Measurements from ENCODE around the gene P2RY6.
"Not testable (repeated sequence)": the region's sequence is repeated elsewhere in the genome, so short reads cannot be mapped to it uniquely, and the experiment has no call there.

The P2RY6 gene

GRCh38 chr11:73270855-73271477 lies 1.2 kb upstream of the P2RY6 start:
- Histone ChIP-seq H3K9ac (ENCODE audit: low read length in 2 of 2) (no peak overlapping the region), H3K4me1 (ENCODE audit: control insufficient read depth, insufficient read depth, low read length) (no peaks in the 10 kb centered on the region), H3K27me3 (ENCODE audit: control insufficient read depth in 1 of 2, insufficient read depth in 2 of 2, low read length in 2 of 2) (peaks cover 2 to 3% of the 10 kb centered on the region in 2 donors), H3K27ac (ENCODE audit: low read length) (no peak overlapping the region), H3K36me3 (ENCODE audit: control insufficient read depth in 2 of 2, insufficient read depth in 2 of 2, low read length in 2 of 2) (no peaks in the 10 kb centered on the region), H3K9me3 (ENCODE audit: control insufficient read depth in 2 of 2, low read length in 2 of 2) (no peaks in the 10 kb centered on the region), H3K4me3 (ENCODE audit: low read length in 2 of 2) (no peak overlapping the region)

DNA sequence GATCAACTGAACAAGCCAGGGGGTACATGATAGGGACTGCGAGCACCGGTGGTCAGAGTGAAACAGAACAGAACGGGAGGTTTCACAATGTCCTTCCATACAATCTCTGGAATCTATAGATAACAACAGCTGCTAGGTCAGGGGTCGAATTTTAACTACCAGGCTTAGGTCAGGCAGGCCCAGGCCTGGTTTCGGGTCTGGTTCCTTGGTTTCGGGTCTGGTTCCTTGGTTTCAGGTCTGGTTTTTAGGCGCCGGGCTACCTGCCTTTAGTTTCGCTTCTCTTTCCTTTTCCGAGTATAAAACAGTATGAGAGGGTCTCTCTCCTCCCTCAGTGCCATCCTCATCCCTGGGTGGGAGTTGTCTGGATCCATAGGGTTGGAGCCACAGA lies 666 bp upstream of the P2RY6 start:
- not testable (repeated sequence) for H3K27ac ChIP-seq (ENCODE audit: low read length); H3K9me3 ChIP-seq (ENCODE audit: control insufficient read depth in 2 of 2, low read length in 2 of 2); H3K4me1 ChIP-seq (ENCODE audit: control insufficient read depth, insufficient read depth, low read length); H3K27me3 ChIP-seq (ENCODE audit: control insufficient read depth in 1 of 2, insufficient read depth in 2 of 2, low read length in 2 of 2); H3K4me3 ChIP-seq (ENCODE audit: low read length in 2 of 2); H3K9ac ChIP-seq (ENCODE audit: low read length in 2 of 2); H3K36me3 ChIP-seq (ENCODE audit: control insufficient read depth in 2 of 2, insufficient read depth in 2 of 2, low read length in 2 of 2)

DNA sequence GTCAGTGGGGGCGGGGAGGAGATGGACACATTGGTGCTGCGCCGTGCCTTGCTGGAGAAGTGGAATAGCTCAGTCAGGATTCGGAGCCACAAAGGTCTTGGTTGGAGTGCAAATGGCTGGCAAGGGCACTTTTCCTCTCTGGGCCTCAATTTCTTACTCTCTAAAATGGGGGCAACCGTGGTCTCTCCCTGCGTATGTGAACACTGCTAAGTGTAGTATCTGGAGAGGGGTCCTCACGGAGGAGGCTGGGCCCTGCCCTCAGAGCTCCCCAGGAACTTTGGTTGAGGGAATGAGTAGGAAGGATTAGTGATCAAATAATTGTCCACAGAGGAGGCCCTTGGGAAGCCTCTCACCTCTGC lies 521 bp downstream of the P2RY6 start:
- Histone ChIP-seq H3K27me3 (ENCODE audit: control insufficient read depth in 1 of 2, insufficient read depth in 2 of 2, low read length in 2 of 2) (peaks cover 2 to 3% of the 10 kb centered on the region in 2 donors), H3K9me3 (ENCODE audit: control insufficient read depth in 2 of 2, low read length in 2 of 2) (no peaks in the 10 kb centered on the region), H3K9ac (ENCODE audit: low read length in 2 of 2) (no peak overlapping the region), H3K4me3 (ENCODE audit: low read length in 2 of 2) (no peak overlapping the region), H3K36me3 (ENCODE audit: control insufficient read depth in 2 of 2, insufficient read depth in 2 of 2, low read length in 2 of 2) (no peaks in the 10 kb centered on the region), H3K4me1 (ENCODE audit: control insufficient read depth, insufficient read depth, low read length) (no peaks in the 10 kb centered on the region), H3K27ac (ENCODE audit: low read length) (no peak overlapping the region)

DNA sequence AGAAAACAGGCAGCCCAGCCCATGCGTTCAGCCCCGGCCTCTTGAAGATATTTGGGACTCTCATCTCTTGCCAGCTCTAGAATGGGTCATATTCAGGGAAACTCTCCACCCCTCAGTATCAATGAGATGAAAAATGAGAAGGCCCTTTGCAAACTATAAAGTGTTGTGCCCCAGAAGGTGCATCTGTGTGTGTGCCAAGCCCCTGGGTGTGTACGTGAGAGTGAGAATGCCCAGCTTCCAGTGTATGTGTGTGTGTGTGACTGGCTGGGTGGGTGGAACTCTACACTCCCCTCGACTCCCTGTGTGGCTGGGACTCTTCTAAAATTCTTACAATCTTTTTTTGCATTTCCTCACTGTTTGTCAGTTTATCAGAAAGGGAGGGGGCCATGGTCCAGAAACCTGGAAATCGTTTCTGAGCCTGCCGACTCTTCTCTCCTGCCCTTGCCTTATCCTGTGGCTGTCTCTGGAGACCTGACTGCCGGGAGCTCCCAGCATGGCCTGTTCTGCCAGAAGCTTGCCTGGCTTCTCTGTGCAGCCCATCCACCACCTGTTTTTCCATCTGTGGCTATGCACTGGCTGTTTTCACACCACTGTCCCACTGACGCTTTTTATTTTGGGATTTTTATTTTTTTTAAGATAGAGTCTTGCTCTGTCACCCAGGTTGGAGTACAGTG lies 1.2 kb downstream of the P2RY6 start:
- Histone ChIP-seq H3K36me3 (ENCODE audit: control insufficient read depth in 2 of 2, insufficient read depth in 2 of 2, low read length in 2 of 2) (no peaks in the 10 kb centered on the region), H3K9me3 (ENCODE audit: control insufficient read depth in 2 of 2, low read length in 2 of 2) (no peaks in the 10 kb centered on the region), H3K27ac (ENCODE audit: low read length) (no peak overlapping the region), H3K27me3 (ENCODE audit: control insufficient read depth in 1 of 2, insufficient read depth in 2 of 2, low read length in 2 of 2) (peaks cover 0 to 3% of the 10 kb centered on the region in 2 donors), H3K4me1 (ENCODE audit: control insufficient read depth, insufficient read depth, low read length) (no peaks in the 10 kb centered on the region), H3K4me3 (ENCODE audit: low read length in 2 of 2) (no peak overlapping the region), H3K9ac (ENCODE audit: low read length in 2 of 2) (no peak overlapping the region)

DNA sequence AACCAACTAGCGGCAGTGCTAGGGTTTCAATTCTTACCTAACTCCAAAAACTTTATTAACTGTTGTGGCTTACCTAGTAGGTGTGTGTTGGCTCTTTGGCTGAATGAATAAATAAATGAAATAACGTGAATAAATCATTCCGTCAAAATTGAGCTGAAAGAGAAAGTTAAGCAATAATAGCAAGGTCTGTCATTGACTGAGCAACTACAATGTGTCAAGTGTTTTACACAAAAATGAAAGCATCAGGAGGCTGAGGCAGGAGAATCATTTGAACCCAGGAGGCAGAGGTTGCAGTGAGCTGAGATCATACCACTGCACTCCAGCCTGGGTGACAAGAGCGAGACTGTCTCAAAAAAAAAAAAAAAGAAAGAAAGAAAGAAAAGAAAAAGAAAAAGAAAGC lies 2.1 kb downstream of the P2RY6 start:
- H3K4me1 ChIP-seq (ENCODE audit: control insufficient read depth, insufficient read depth, low read length), result not testable (repeated sequence)

GRCh38 chr11:73274722-73275380 lies 2.7 kb downstream of the P2RY6 start:
- Histone ChIP-seq H3K4me1 (ENCODE audit: control insufficient read depth, insufficient read depth, low read length) (no peaks in the 10 kb centered on the region), H3K27me3 (ENCODE audit: control insufficient read depth in 1 of 2, insufficient read depth in 2 of 2, low read length in 2 of 2) (no peaks in the 10 kb centered on the region), H3K36me3 (ENCODE audit: control insufficient read depth in 2 of 2, insufficient read depth in 2 of 2, low read length in 2 of 2) (no peaks in the 10 kb centered on the region), H3K4me3 (ENCODE audit: low read length in 2 of 2) (no peak overlapping the region), H3K9ac (ENCODE audit: low read length in 2 of 2) (no peak overlapping the region), H3K27ac (ENCODE audit: low read length) (no peak overlapping the region), H3K9me3 (ENCODE audit: control insufficient read depth in 2 of 2, low read length in 2 of 2) (no peaks in the 10 kb centered on the region)

More for the DNA sequence above, 2.1 kb downstream of the P2RY6 start:
- not testable (repeated sequence) for H3K4me3 ChIP-seq (ENCODE audit: low read length in 2 of 2); H3K27me3 ChIP-seq (ENCODE audit: control insufficient read depth in 1 of 2, insufficient read depth in 2 of 2, low read length in 2 of 2); H3K36me3 ChIP-seq (ENCODE audit: control insufficient read depth in 2 of 2, insufficient read depth in 2 of 2, low read length in 2 of 2); H3K9ac ChIP-seq (ENCODE audit: low read length in 2 of 2); H3K27ac ChIP-seq (ENCODE audit: low read length); H3K9me3 ChIP-seq (ENCODE audit: control insufficient read depth in 2 of 2, low read length in 2 of 2)

GRCh38 chr11:73275381-73275750 lies 3.2 kb downstream of the P2RY6 start:
- Histone ChIP-seq H3K27ac (ENCODE audit: low read length) (no peak overlapping the region), H3K27me3 (ENCODE audit: control insufficient read depth in 1 of 2, insufficient read depth in 2 of 2, low read length in 2 of 2) (no peaks in the 10 kb centered on the region), H3K9ac (ENCODE audit: low read length in 2 of 2) (no peak overlapping the region), H3K36me3 (ENCODE audit: control insufficient read depth in 2 of 2, insufficient read depth in 2 of 2, low read length in 2 of 2) (no peaks in the 10 kb centered on the region), H3K4me1 (ENCODE audit: control insufficient read depth, insufficient read depth, low read length) (no peaks in the 10 kb centered on the region), H3K9me3 (ENCODE audit: control insufficient read depth in 2 of 2, low read length in 2 of 2) (no peaks in the 10 kb centered on the region), H3K4me3 (ENCODE audit: low read length in 2 of 2) (no peak overlapping the region)

DNA sequence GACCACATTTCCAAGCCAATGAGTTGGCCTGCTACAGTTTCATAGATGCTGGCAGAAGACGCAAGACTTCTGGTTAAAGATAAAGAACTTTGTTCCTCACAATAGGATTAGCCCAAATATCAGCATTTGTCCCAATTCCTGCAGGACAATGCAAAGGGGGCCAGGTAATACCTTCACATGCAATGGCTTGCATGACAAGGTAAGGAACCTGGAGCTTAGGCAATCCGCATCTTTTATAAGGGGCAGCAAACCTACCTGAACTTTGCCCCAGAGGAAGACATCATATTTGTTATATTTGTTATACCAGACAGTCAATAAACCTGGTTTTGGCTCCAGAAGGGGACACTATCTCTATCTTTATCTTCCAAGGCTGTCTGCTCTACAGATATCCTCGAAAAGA lies 5.3 kb downstream of the P2RY6 start:
- H3K36me3 ChIP-seq (ENCODE audit: control insufficient read depth in 2 of 2, insufficient read depth in 2 of 2, low read length in 2 of 2), result no peaks in the 10 kb centered on the region
- no peak overlapping the region for H3K27ac ChIP-seq (ENCODE audit: low read length)
- no peak overlapping the region for H3K4me3 ChIP-seq (ENCODE audit: low read length in 2 of 2)
- H3K9ac ChIP-seq (ENCODE audit: low read length in 2 of 2), result no peak overlapping the region
- H3K4me1 ChIP-seq (ENCODE audit: control insufficient read depth, insufficient read depth, low read length), result no peaks in the 10 kb centered on the region
- H3K9me3 ChIP-seq (ENCODE audit: control insufficient read depth in 2 of 2, low read length in 2 of 2), result no peaks in the 10 kb centered on the region
- H3K27me3 ChIP-seq (ENCODE audit: control insufficient read depth in 1 of 2, insufficient read depth in 2 of 2, low read length in 2 of 2), result no peaks in the 10 kb centered on the region

DNA sequence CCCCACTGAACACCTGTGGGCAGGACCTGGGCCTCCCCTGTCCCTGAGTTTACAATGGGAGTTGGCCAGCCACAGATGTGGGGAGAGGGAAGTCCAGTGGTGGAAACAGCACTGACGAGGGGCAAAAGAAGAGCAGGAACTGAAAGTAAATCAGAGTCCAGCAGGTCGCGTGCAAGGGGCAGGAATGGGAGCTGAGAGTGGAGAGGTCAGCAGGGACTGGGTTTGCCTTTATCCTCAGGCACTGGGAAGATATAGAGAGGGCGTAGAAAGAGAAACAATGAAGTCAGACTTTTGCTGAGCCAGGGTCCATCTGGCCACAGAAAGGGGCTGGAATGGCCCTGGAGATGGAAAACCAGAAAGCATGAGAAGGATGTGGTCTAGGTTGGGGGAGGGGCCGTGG lies 8.5 kb downstream of the P2RY6 start:
- peaks cover 3% of the 10 kb centered on the region for H3K4me1 ChIP-seq (ENCODE audit: control insufficient read depth, insufficient read depth, low read length)
- no peaks in the 10 kb centered on the region for H3K36me3 ChIP-seq (ENCODE audit: control insufficient read depth in 2 of 2, insufficient read depth in 2 of 2, low read length in 2 of 2)
- no peaks in the 10 kb centered on the region for H3K27me3 ChIP-seq (ENCODE audit: control insufficient read depth in 1 of 2, insufficient read depth in 2 of 2, low read length in 2 of 2)
- H3K9me3 ChIP-seq (ENCODE audit: control insufficient read depth in 2 of 2, low read length in 2 of 2), result no peaks in the 10 kb centered on the region
- no peak overlapping the region for H3K27ac ChIP-seq (ENCODE audit: low read length)
- no peak overlapping the region for H3K4me3 ChIP-seq (ENCODE audit: low read length in 2 of 2)
- H3K9ac ChIP-seq (ENCODE audit: low read length in 2 of 2), result no peak overlapping the region

- Histone ChIP-seq H3K4me1 (ENCODE audit: control insufficient read depth, insufficient read depth, low read length) (peaks cover 3% of the 10 kb centered on the region), H3K36me3 (ENCODE audit: control insufficient read depth in 2 of 2, insufficient read depth in 2 of 2, low read length in 2 of 2) (no peaks in the 10 kb centered on the region), H3K9ac (ENCODE audit: low read length in 2 of 2) (no peak overlapping the region), H3K27ac (ENCODE audit: low read length) (no peak overlapping the region), H3K9me3 (ENCODE audit: control insufficient read depth in 2 of 2, low read length in 2 of 2) (no peaks in the 10 kb centered on the region), H3K4me3 (ENCODE audit: low read length in 2 of 2) (no peak overlapping the region), H3K27me3 (ENCODE audit: control insufficient read depth in 1 of 2, insufficient read depth in 2 of 2, low read length in 2 of 2) (no peaks in the 10 kb centered on the region)
These were observed 9.1 kb downstream of the P2RY6 start for GRCh38 chr11:73281201-73281741.

Data from stomach smooth muscle (tissue), 2 donors.